LoVo (cell line): Measurements from ENCODE around the gene IL22RA1.

Experiments used
- DNase-seq: peaks from one replicate; pipeline ENCODE4 v3.0.0-alpha.2; 2016; ENCODE audit warnings: low spot score

IL22RA1 gene

GRCh38 chr1:24142546-24143534, at the start of gene IL22RA1:
Gene IL22RA1, minus strand, starts transcription at chr1:24143140. Its CDS starts 58 bp downstream, at chr1:24143082.
- DNase-seq = peak; percentile 89

- peak; percentile 88 for DNase-seq
Observed at GRCh38 chr1:24191860-24192259, 48.9 kb upstream of the IL22RA1 start.

- DNase-seq = no peak
Observed at GRCh38 chr1:24190983-24191461, 48.1 kb upstream of the IL22RA1 start.

- no peak for DNase-seq
Observed at GRCh38 chr1:24189528-24189927, 46.6 kb upstream of the IL22RA1 start.

- DNase-seq = peak; percentile 87
Observed at GRCh38 chr1:24186993-24187790, 44.3 kb upstream of the IL22RA1 start, which contains the start of gene IFNLR1. Gene IFNLR1, minus strand, starts transcription at chr1:24187289. Its CDS starts 41 bp downstream, at chr1:24187248.

GRCh38 chr1:24186711-24186992, 43.7 kb upstream of the IL22RA1 start:
- no peak for DNase-seq

- no peak for DNase-seq
Observed at GRCh38 chr1:24186031-24186710, 43.2 kb upstream of the IL22RA1 start.

- no peak for DNase-seq
Observed at GRCh38 chr1:24185076-24185475, 42.1 kb upstream of the IL22RA1 start.

GRCh38 chr1:24182061-24182460, 39.1 kb upstream of the IL22RA1 start:
- DNase-seq = no peak

GRCh38 chr1:24181619-24182018, 38.7 kb upstream of the IL22RA1 start:
- DNase-seq = no peak

- DNase-seq = no peak
Observed at GRCh38 chr1:24180676-24181075, 37.7 kb upstream of the IL22RA1 start.

GRCh38 chr1:24179251-24179840, 36.4 kb upstream of the IL22RA1 start:
- DNase-seq = no peak

GRCh38 chr1:24178407-24178806, 35.5 kb upstream of the IL22RA1 start:
- DNase-seq = no peak

- DNase-seq = no peak
Observed at GRCh38 chr1:24177161-24177560, 34.2 kb upstream of the IL22RA1 start.

- DNase-seq = peak; percentile 68
Observed at GRCh38 chr1:24175033-24175755, 32.3 kb upstream of the IL22RA1 start.

- no peak for DNase-seq
Observed at GRCh38 chr1:24173638-24174575, 31.0 kb upstream of the IL22RA1 start.

- no peak for DNase-seq
Observed at GRCh38 chr1:24172598-24172997, 29.7 kb upstream of the IL22RA1 start.

- no peak for DNase-seq
Observed at GRCh38 chr1:24169286-24169685, 26.3 kb upstream of the IL22RA1 start.

- DNase-seq = no peak
Observed at GRCh38 chr1:24168245-24168644, 25.3 kb upstream of the IL22RA1 start.

GRCh38 chr1:24167008-24167407, 24.1 kb upstream of the IL22RA1 start:
- DNase-seq = no peak
